HepG2 (cell line): ENCODE measurements around the gene MPIG6B. TPM values are rescaled to one million over a fixed set of nuclear protein-coding genes. Genes with fewer than 3 reads are reported as not detected.

Source experiments
- AHR ChIP-seq: IDR thresholded peaks from 2 replicates; pipeline ENCODE4 v1.6.1; 2018; ENCODE audit warnings: missing genetic modification reagents, missing compliant biosample characterization
- CHD4 ChIP-seq: fragments of 200-600 bp; sonication (generic); IDR thresholded peaks from 2 replicates; pipeline ENCODE4 v1.7.0; 2017; ENCODE audit warnings: mild to moderate bottlenecking, low read length, borderline replicate concordance
- GTF3A ChIP-seq: sonication (generic); formaldehyde crosslinking; conservative IDR thresholded peaks from 2 replicates; pipeline ENCODE4 v1.4.0; 2020; ENCODE audit warnings: mild to moderate bottlenecking, missing genetic modification reagents
- PAF1 ChIP-seq: IDR thresholded peaks from 2 replicates; pipeline ENCODE4 v1.6.1; 2016; ENCODE audit warnings: missing genetic modification reagents, missing compliant biosample characterization
- REXO4 ChIP-seq: sonication (generic); formaldehyde crosslinking; IDR thresholded peaks from 2 replicates; pipeline ENCODE4 v1.8.0; 2022; ENCODE audit warnings: missing genetic modification reagents, mild to moderate bottlenecking, borderline replicate concordance
- TP53 ChIP-seq: sonication (generic); formaldehyde crosslinking; conservative IDR thresholded peaks from 2 replicates; pipeline ENCODE4 v1.4.0; 2020; ENCODE audit warnings: missing genetic modification reagents
- ZBTB40 ChIP-seq, 2 experiments: fragments of 450-650 bp in 1 of 2; sonication (generic) in 1 of 2; formaldehyde crosslinking in 1 of 2; IDR thresholded peaks; 2 replicates each; pipeline versions ENCODE4 v1.6.1 to v1.8.0; 2016 to 2022; ENCODE audit warnings: antibody characterized with exemption in 1 of 2, mild to moderate bottlenecking in 1 of 2, missing genetic modification reagents in 1 of 2
- ZBTB44 ChIP-seq: sonication (generic); formaldehyde crosslinking; IDR thresholded peaks from 2 replicates; pipeline ENCODE4 v1.4.0; 2020; ENCODE audit warnings: missing genetic modification reagents
- ZNF143 ChIP-seq: sonication (generic); formaldehyde crosslinking; IDR thresholded peaks from 2 replicates; pipeline ENCODE4 v1.4.0; 2020; ENCODE audit warnings: missing genetic modification reagents
- ZNF512B ChIP-seq: sonication (generic); formaldehyde crosslinking; IDR thresholded peaks from 2 replicates; pipeline ENCODE4 v1.5.1; 2020; ENCODE audit warnings: missing genetic modification reagents, mild to moderate bottlenecking, borderline replicate concordance
- ZNF570 ChIP-seq: sonication (generic); formaldehyde crosslinking; IDR thresholded peaks from 2 replicates; pipeline ENCODE4 v1.4.0; 2020; ENCODE audit warnings: mild to moderate bottlenecking, missing genetic modification reagents, borderline replicate concordance
- ZNF576 ChIP-seq: sonication (generic); formaldehyde crosslinking; IDR thresholded peaks from 2 replicates; pipeline ENCODE4 v1.4.0; 2020; ENCODE audit warnings: mild to moderate bottlenecking, missing genetic modification reagents
- ZNF614 ChIP-seq: IDR thresholded peaks from 2 replicates; pipeline ENCODE4 v1.6.1; 2018; ENCODE audit warnings: missing biosample characterization, missing genetic modification reagents, inconsistent platforms, borderline replicate concordance
- ZNF703 ChIP-seq: sonication (generic); formaldehyde crosslinking; IDR thresholded peaks from 2 replicates; pipeline ENCODE4 v1.5.1; 2020; ENCODE audit warnings: missing genetic modification reagents, mild to moderate bottlenecking, moderate library complexity, borderline replicate concordance
- ZNF841 ChIP-seq: sonication (generic); formaldehyde crosslinking; IDR thresholded peaks from 2 replicates; pipeline ENCODE4 v1.8.1; 2023; ENCODE audit warnings: missing genetic modification reagents, borderline replicate concordance
- polyA plus RNA-seq, 8 experiments: library from polyadenylated mRNA; depleted of rRNA in 3 of 8; stranded (reverse) in 7 of 8; unstranded in 1 of 8; fragments of >200 nt; fragmentation: Illumina TruSeq in 4 of 8; extraction: Trizol in 4 of 8; gene quantifications; 2 replicates each; pipeline versions ENCODE4 v1.2.1 to v1.2.3, GENCODE V29; 2011 to 2016; ENCODE audit warnings: low read depth in 4 of 8, missing spikeins in 1 of 8, mixed read lengths in 1 of 8; ENCODE audit not compliant: insufficient read depth in 1 of 8
- total RNA-seq, 5 experiments: library from RNA; depleted of rRNA; stranded (reverse); fragments of >200 nt; fragmentation: Illumina TruSeq; extraction: Trizol; gene quantifications; 2 replicates each; pipeline ENCODE4 v1.2.3, GENCODE V29; 2016; ENCODE audit warnings: low read depth in 1 of 5

The MPIG6B gene
- total and polyA plus RNA-seq, 2 of the 13 experiments (the other 11 are each of a cell fraction or from before 2014, with no cell fraction given): not detected

GRCh38 chr6:31692353-31692752, 30.8 kb upstream of the MPIG6B start (continued):
- TF ChIP-seq ZBTB40 (IDR thresholded peaks at IDR 0.05) (no peak), ZBTB40 (CRISPR knock-in tag; IDR thresholded peaks at IDR 0.05) (no peak), PAF1 (CRISPR knock-in tag) (no peak), ZNF614 (CRISPR knock-in tag) (no peak), ZNF143 (CRISPR knock-in tag) (no peak), ZNF841 (no peak), AHR (no peak), ZNF576 (no peak), ZNF570 (CRISPR knock-in tag) (no peak), GTF3A (no peak), CHD4 (no peak), ZNF512B (no peak), ZNF703 (CRISPR knock-in tag) (no peak), REXO4 (no peak), TP53 (CRISPR knock-in tag) (no peak), ZBTB44 (CRISPR knock-in tag) (no peak)
